ENCODE data around the gene C12orf75.
A peak's percentile ranks its signal among the peaks of the same experiment; 100 is the strongest.

The C12orf75 gene

GRCh38 chr12:105409801-105410471 lies 79.4 kb downstream of the C12orf75 start (continued):
- TF ChIP-seq PRDM2 (tag by site-specific recombination; IDR thresholded peaks at IDR 0.05; ENCODE audit: borderline replicate concordance) (no peak), KLF7 (tag by site-specific recombination; IDR thresholded peaks at IDR 0.05; ENCODE audit: borderline replicate concordance) (0 out of 2 replicates have a peak, but pooled peaks have one; percentile 46), ZNF530 (tag by site-specific recombination; IDR thresholded peaks at IDR 0.05; ENCODE audit: low read depth) (no peak), SETDB1 (IDR thresholded peaks at IDR 0.05; ENCODE audit: insufficient read length, low read length) (no peak), OSR2 (tag by site-specific recombination; IDR thresholded peaks at IDR 0.05) (peak; percentile 69), ZNF324 (tag by site-specific recombination; IDR thresholded peaks at IDR 0.05) (0 out of 2 replicates have a peak, but pooled peaks have one; percentile 35), ZNF112 (tag by site-specific recombination; IDR thresholded peaks at IDR 0.05) (no peak), PBX3 (CRISPR knock-in tag; IDR thresholded peaks at IDR 0.05) (no peak), GLI4 (tag by site-specific recombination; IDR thresholded peaks at IDR 0.05) (no peak), ZNF341 (tag by site-specific recombination; IDR thresholded peaks at IDR 0.05; ENCODE audit: low read depth) (no peak), TCF7L2 (IDR thresholded peaks at IDR 0.05; ENCODE audit: borderline replicate concordance, low read depth, low read length) (no peak), ZNF518A (tag by site-specific recombination; conservative IDR thresholded peaks at IDR 0.05; ENCODE audit: low read depth) (no peak), SP7 (tag by site-specific recombination; IDR thresholded peaks at IDR 0.05) (no peak), KLF1 (tag by site-specific recombination; IDR thresholded peaks at IDR 0.05) (peak; percentile 39), ZNF843 (tag by site-specific recombination; IDR thresholded peaks at IDR 0.05) (peak; percentile 76), ZNF580 (tag by site-specific recombination; IDR thresholded peaks at IDR 0.05) (0 out of 2 replicates have a peak, but pooled peaks have one; percentile 45), ZNF529 (tag by site-specific recombination; IDR thresholded peaks at IDR 0.05; ENCODE audit: insufficient replicate concordance) (peak; percentile 77), ZBTB48 (tag by site-specific recombination; IDR thresholded peaks at IDR 0.05) (no peak), ZFP3 (tag by site-specific recombination; IDR thresholded peaks at IDR 0.05; ENCODE audit: low read depth) (no peak), ZNF10 (tag by site-specific recombination; IDR thresholded peaks at IDR 0.05) (no peak)
